GM19397 (cell line): ENCODE data around the gene KRT82.

Experiments used
- ATAC-seq: cut with Tn5 transposase; IDR thresholded peaks from one replicate; pipeline ENCODE4 v1.9.1; 2021; ENCODE audit warnings: mild to moderate bottlenecking, moderate library complexity; ENCODE audit not compliant: unreplicated experiment

The KRT82 gene

GRCh38 chr12:52436000-52436827, 30.1 kb upstream of the KRT82 start:
- no peak for ATAC-seq

GRCh38 chr12:52435659-52435999, 29.5 kb upstream of the KRT82 start:
- ATAC-seq = no peak

- no peak for ATAC-seq
Measured at GRCh38 chr12:52434760-52435530, 28.8 kb upstream of the KRT82 start.

- no peak for ATAC-seq
Measured at GRCh38 chr12:52434081-52434733, 28.1 kb upstream of the KRT82 start, which contains the start of gene KRT75. KRT75 (minus strand) TSS chr12:52434371; CDS start chr12:52434304, 67 bp downstream.

GRCh38 chr12:52433501-52434080, 27.5 kb upstream of the KRT82 start:
- ATAC-seq = no peak

- no peak for ATAC-seq
Measured at GRCh38 chr12:52432559-52433207, 26.5 kb upstream of the KRT82 start.

- no peak for ATAC-seq
Measured at GRCh38 chr12:52428121-52428520, 22.0 kb upstream of the KRT82 start.

- ATAC-seq = no peak
Measured at GRCh38 chr12:52427083-52427482, 20.9 kb upstream of the KRT82 start.

GRCh38 chr12:52426034-52426433, 19.9 kb upstream of the KRT82 start:
- no peak for ATAC-seq

GRCh38 chr12:52425466-52425865, 19.3 kb upstream of the KRT82 start:
- no peak for ATAC-seq

- no peak for ATAC-seq
Measured at GRCh38 chr12:52423661-52424500, 17.7 kb upstream of the KRT82 start.

GRCh38 chr12:52423035-52423434, 16.9 kb upstream of the KRT82 start:
- no peak for ATAC-seq

GRCh38 chr12:52419656-52420055, 13.5 kb upstream of the KRT82 start:
- ATAC-seq = no peak

GRCh38 chr12:52418576-52419110, 12.5 kb upstream of the KRT82 start:
- no peak for ATAC-seq

- ATAC-seq = no peak
Measured at GRCh38 chr12:52417740-52418139, 11.6 kb upstream of the KRT82 start.

- ATAC-seq = no peak
Measured at GRCh38 chr12:52416795-52417194, 10.7 kb upstream of the KRT82 start.

GRCh38 chr12:52415870-52416750, 10.0 kb upstream of the KRT82 start:
- ATAC-seq = no peak

GRCh38 chr12:52414936-52415335, 8.8 kb upstream of the KRT82 start:
- no peak for ATAC-seq
